GM18907 (cell line): Measurements from ENCODE around the gene MUC12.
A peak's percentile ranks its signal among the peaks of the same experiment; 100 is the strongest.
"Not testable (repeated sequence)": the region's sequence is repeated elsewhere in the genome, so short reads cannot be mapped to it uniquely, and the experiment has no call there.

Source experiments
- ATAC-seq: cut with Tn5 transposase; IDR thresholded peaks from one replicate; pipeline ENCODE4 v1.9.1; 2021; ENCODE audit warnings: mild to moderate bottlenecking, moderate library complexity; ENCODE audit not compliant: unreplicated experiment

MUC12 gene

DNA sequence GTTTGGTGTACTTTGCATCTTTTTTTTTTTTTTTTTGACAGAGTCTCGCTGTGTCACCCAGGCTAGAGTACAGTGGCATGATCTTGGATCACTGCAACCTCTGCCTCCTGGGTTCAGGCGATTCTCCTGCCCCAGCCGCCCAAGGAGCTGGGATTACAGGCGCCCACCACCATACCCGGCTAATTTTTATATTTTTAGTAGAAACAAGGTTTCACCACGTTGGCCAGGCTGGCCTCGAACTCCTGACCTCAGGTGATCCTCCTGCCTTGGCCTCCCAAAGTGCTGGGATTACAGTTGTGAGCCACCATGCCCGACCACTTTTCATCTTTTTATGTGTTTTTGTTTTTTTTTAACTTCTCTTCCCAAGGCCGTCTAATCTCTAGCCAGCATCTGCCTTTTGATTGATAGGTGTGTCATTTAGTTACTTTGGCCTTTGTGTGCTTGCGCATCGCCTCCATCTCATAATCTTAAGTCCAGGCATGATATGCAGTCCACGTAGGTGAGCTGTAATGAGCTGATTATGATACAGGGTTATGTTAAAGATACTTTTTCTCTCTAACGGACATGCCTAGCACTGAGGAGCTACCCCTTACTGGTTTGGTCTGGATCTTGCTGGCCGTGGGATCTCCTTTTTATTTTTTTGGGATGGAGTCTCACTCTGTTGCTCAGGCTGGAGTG is 15.0 kb downstream of the MUC12 start:
- ATAC-seq, result not testable (repeated sequence)

DNA sequence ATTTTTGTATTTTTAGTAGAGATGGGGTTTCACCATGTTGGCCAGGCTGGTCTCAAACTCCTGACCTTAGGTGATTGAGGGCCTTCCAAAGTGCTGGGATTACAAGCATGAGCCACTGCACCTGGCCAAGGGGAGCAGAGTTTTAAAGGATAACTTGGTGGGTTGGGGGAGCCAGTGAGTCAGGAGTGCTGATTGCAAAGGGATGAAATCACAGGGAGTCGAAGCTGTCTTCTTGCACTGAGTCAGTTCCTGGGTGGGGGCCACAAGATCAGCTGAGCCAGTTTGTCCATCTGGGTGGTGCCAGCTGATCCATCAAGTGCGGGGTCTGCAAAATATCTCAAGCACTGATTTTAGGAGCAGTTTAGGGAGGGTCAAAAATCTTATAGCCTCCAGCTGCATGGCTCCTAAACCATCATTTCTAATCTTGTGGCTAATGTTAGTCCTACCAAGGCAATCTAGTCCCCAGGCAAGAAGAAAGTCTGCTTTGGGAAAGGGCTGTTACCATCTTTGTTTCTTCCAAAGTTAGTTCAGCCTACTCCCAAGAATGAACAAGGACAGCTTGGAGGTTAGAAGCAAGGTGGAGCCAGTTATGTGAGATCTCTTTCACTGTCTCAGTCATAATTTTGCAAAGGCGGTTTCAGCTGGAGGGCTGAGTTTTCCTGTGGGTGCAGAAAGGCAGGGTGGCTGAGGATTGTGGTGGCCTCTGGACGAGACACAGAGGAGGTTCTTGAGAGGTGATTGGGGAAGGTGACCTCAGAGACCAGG is 15.8 kb downstream of the MUC12 start:
- not testable (repeated sequence) for ATAC-seq

DNA sequence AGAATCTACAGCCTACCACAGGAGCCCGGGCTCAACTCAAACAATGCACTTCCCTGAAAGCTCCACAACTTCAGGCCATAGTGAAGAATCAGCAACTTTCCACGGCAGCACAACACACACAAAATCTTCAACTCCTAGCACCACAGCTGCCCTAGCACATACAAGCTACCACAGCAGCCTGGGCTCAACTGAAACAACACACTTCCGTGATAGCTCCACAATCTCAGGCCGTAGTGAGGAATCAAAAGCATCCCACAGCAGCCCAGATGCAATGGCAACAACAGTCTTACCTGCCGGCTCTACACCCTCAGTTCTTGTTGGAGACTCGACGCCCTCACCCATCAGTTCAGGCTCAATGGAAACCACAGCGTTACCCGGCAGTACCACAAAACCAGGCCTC is 22.3 kb downstream of the MUC12 start:
- ATAC-seq, result no peak

DNA sequence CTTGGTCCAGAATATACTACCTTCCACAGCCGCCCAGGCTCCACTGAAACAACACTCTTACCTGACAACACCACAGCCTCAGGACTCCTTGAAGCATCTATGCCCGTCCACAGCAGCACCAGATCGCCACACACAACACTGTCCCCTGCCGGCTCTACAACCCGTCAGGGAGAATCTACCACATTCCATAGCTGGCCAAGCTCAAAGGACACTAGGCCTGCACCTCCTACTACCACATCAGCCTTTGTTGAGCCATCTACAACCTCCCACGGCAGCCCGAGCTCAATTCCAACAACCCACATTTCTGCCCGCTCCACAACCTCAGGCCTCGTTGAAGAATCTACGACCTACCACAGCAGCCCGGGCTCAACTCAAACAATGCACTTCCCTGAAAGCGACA is 22.9 kb downstream of the MUC12 start:
- ATAC-seq, result not testable (repeated sequence)

DNA sequence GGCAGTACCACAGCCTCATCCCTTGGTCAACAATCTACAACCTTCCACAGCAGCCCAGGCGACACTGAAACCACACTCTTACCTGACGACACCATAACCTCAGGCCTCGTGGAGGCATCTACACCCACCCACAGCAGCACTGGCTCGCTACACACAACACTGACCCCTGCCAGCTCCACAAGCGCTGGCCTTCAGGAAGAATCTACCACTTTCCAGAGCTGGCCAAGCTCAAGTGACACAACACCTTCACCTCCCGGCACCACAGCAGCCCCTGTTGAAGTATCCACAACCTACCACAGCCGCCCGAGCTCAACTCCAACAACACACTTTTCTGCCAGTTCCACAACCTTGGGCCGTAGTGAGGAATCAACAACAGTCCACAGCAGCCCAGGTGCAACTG is 25.3 kb downstream of the MUC12 start:
- ATAC-seq, result not testable (repeated sequence)

DNA sequence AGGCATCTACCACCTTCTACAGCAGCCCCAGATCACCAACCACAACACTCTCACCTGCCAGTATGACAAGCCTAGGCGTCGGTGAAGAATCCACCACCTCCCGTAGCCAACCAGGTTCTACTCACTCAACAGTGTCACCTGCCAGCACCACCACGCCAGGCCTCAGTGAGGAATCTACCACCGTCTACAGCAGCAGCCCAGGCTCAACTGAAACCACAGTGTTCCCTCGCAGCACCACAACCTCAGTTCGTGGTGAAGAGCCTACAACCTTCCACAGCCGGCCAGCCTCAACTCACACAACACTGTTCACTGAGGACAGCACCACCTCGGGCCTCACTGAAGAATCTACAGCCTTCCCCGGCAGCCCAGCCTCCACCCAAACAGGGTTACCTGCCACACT is 29.2 kb downstream of the MUC12 start:
- not testable (repeated sequence) for ATAC-seq

DNA sequence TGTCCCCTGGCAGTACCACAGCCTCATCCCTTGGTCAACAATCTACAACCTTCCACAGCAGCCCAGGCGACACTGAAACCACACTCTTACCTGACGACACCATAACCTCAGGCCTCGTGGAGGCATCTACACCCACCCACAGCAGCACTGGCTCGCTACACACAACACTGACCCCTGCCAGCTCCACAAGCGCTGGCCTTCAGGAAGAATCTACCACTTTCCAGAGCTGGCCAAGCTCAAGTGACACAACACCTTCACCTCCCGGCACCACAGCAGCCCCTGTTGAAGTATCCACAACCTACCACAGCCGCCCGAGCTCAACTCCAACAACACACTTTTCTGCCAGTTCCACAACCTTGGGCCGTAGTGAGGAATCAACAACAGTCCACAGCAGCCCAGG is 30.0 kb downstream of the MUC12 start:
- not testable (repeated sequence) for ATAC-seq

DNA sequence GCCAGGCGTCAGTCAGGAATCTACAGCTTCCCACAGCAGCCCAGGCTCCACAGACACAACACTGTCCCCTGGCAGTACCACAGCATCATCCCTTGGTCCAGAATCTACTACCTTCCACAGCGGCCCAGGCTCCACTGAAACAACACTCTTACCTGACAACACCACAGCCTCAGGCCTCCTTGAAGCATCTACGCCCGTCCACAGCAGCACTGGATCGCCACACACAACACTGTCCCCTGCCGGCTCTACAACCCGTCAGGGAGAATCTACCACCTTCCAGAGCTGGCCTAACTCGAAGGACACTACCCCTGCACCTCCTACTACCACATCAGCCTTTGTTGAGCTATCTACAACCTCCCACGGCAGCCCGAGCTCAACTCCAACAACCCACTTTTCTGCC is 30.7 kb downstream of the MUC12 start:
- ATAC-seq, result not testable (repeated sequence)

DNA sequence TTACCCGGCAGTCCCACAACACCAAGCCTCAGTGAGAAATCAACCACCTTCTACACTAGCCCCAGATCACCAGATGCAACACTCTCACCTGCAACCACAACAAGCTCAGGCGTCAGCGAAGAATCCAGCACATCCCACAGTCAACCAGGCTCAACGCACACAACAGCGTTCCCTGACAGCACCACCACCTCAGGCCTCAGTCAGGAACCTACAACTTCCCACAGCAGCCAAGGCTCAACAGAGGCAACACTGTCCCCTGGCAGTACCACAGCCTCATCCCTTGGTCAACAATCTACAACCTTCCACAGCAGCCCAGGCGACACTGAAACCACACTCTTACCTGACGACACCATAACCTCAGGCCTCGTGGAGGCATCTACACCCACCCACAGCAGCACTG is 33.0 kb downstream of the MUC12 start:
- ATAC-seq, result not testable (repeated sequence)

DNA sequence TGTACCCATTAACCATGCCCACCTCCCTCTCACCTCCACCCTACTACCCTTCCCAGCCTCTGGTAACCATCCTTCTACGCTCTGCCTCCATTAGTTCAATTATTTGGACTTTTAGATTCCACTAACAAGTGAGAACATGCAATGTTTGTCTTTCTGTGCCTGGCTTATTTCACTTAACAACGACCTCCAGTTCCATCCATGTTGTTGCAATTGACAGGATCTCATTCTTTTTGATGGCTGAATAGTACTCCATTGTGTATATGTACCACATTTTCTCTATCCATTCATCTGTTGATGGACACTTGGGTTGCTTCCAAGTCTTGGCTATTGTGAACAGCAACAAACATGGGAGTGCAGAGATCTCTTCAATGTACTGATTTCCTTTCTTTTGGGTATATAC is 38.0 kb downstream of the MUC12 start:
- ATAC-seq, result not testable (repeated sequence)

DNA sequence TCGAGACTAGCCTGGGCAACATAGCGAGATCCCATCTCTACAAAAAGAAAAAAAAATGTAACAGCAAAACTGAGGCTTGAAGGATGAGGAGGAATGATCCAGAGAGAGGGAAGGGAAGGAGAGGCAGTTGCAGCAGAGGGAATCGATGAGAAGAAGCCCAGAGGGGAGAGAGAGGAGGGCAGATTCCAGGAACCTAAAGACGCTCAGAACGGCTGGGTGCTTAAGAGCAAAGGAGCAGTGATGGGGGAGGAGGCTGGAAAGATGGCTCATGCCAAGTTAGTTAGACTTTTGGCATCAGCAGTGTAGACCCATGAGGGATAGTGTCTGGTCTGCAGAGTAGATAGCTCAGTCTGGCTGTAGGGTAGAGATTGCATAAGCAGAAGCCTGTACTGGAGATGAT is 40.3 kb downstream of the MUC12 start:
- no peak for ATAC-seq

DNA sequence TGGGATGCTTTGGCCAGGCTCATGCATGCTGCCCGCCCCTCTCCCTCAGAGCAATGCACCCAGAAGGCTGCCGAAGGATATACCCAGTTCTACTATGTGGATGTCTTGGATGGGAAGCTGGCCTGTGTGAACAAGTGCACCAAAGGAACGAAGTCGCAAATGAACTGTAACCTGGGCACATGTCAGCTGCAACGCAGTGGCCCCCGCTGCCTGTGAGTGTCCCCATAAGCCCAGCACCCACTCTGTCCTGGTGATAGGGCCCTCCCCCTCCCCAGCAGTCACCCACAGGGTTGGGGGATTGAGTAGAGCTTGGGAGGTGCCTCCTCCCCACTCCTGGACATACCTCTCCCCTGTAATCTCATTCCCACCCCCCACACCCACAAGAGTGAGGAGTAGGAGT is 43.6 kb downstream of the MUC12 start:
- no peak for ATAC-seq

DNA sequence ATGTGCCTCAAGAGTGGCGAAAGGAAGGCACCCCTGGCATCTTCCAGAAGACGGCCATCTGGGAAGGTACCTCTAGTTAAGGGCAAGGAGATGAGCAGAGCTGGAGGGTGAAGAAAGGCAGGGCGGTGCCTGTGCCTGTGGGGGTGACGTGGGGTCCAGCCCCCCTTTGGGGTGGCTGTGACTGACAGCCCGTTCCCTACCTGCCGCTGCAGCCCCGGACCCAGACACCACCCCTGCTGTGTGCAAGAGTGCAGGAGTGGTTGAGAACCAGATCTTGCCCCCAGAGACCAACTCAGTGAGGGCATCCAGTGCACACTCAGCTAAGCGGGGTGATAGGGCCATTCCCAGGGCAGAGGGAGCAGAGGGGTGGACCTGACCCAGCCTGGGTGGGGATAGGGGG is 46.3 kb downstream of the MUC12 start:
- ATAC-seq, result no peak

DNA sequence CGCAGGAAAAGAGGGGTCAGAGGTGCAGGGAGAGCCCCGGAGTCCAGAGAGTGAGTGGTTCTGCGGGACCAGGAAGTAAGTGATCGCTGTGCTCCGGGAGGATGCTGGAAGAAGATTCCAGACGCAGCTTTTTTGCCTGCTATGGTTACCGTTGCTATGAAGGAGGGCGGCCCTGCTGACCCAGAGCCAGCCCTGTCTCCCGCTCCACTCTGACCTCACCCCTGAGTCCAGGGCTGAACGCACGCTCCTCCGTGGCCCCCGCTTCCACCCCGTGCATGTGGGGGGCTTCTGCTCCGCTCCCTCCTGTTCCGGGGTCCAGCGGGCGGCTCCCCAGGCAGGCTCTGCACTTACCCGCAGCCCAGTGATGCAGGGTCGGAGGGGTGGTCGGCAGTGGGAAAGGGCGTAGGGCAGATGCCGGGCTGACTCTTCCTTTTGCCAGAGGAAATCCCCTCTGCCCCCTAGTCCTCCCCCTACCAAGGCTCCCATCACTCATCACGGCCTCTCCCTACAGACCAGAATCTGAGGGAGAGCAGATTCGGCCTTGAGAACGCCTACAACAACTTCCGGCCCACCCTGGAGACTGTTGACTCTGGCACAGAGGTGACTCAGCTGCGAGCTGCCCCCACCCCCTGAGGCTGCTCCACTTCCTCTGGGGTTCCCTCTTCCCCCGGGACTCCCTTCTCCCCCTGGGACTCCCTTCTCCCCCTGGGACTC is 47.9 kb downstream of the MUC12 start:
- ATAC-seq, result peak; percentile 78

DNA sequence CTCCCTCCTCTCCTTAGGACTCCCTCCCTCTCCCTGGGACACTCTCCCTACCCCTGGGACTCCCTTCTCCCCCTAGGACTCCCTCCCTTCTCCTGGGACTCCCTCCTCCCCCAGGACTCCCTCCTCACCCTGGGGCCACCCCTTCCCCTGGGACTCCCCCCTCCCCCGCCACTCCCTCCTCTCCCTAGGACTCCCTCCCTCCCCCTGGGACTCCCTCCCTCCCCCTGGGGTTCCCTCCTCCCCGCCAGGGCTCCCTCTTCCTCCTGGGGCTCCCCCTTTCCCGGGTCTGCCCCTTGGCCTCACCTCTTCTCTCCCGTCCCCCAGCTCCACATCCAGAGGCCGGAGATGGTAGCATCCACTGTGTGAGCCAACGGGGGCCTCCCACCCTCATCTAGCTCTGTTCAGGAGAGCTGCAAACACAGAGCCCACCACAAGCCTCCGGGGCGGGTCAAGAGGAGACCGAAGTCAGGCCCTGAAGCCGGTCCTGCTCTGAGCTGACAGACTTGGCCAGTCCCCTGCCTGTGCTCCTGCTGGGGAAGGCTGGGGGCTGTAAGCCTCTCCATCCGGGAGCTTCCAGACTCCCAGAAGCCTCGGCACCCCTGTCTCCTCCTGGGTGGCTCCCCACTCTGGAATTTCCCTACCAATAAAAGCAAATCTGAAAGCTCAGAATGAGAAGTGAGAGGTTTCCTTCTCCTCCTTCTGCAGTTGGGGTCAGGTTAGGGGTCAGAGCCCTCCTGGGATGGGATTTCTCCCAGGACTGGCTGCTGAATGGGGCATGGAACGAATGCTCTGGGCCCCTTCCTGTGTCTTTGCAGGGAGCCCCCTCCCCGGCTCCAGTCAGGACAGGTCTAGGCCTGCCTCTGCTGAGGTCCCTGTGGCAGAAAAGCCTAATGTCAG is 49.2 kb downstream of the MUC12 start:
- no peak for ATAC-seq

DNA sequence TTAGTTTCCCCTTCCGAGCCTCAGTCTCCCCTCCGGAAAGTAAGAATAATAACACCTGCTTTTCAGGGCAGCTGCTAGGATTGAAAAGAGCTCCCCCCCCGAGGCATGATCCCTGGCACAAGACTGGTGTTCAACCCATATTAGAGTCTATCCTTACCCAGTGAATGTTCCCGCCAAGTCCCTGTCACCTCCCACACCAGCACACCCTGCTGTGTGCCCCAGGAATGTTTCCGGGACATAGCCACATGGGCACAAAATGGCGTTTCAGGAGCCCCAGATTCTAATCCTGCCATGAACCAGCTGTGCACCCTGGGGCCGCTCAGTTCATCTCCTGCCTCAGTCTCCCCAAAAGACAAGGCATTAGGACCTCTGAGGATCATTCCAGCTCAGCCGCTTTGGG is 51.1 kb downstream of the MUC12 start:
- ATAC-seq, result no peak

DNA sequence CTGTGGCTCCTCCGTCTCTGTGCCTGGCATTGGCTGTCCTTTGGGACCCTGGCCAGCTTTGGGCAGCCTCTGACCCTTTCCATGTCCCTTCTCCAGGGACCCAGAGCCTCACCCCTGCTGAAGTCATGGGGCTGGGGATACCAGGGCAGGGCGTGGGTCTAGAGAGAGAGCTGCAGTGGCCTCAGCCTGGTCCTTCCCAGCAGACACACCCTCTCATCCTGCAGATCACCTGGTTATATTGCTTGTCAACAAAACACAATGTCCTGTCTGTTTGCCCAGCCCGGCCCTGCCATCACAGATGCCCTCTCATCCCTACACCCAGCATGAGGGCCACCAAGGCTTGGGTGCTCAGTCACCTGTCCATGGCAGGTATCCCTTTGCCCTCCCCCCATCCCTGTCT is 52.3 kb downstream of the MUC12 start:
- ATAC-seq, result no peak

DNA sequence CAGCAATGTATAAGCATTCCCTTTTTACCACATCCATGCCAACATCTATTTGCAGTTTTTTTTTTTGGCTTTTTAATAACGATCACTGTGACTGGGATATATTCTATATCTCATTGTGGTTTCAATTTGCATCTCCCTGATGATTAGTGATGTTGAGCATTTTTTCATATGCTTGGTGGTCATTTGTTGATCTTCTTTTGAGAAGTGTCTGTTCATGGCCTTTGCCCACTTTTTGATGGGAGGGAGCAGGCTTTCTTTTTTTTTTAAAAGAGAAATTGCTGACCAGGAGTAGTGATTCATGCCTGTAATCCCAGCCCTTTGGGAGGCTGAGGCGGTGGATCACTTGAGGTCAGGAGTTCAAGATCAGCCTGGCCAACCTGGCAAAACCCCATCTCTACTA is 54.5 kb downstream of the MUC12 start:
- no peak for ATAC-seq

DNA sequence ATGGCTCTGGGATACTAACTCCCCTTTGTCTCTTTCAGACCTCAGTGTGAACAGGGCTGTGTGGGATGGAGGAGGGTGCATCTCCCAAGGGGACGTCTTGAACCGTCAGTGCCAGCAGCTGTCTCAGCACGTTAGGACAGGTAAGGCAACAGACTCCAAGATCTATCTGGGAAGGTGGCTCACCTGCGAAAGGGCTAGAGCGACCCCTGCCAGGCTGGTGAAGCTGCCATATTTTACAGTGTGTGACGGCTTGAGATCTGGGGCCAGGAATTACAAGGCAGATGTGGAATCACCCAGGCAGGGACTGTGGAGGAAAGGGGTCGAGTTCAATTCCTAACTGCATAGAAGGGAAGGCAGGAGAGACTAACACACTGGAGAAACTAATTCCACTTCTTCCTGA is 61.7 kb downstream of the MUC12 start:
- no peak for ATAC-seq

DNA sequence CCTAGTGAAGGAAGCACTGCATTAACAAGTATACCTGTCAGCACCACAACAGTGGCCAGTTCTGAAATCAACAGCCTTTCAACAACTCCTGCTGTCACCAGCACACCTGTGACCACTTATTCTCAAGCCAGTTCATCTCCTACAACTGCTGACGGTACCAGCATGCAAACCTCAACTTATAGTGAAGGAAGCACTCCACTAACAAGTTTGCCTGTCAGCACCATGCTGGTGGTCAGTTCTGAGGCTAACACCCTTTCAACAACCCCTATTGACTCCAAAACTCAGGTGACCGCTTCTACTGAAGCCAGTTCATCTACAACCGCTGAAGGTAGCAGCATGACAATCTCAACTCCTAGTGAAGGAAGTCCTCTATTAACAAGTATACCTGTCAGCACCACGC is 66.6 kb downstream of the MUC12 start:
- ATAC-seq, result no peak

DNA sequence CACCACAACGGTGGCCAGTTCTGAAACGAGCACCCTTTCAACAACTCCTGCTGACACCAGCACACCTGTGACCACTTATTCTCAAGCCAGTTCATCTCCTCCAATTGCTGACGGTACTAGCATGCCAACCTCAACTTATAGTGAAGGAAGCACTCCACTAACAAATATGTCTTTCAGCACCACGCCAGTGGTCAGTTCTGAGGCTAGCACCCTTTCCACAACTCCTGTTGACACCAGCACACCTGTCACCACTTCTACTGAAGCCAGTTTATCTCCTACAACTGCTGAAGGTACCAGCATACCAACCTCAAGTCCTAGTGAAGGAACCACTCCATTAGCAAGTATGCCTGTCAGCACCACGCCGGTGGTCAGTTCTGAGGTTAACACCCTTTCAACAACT is 71.9 kb downstream of the MUC12 start:
- not testable (repeated sequence) for ATAC-seq
